ENCODE measurements around the gene ZNRF4. TPM values are rescaled to one million over a fixed set of nuclear protein-coding genes. Genes with fewer than 3 reads are reported as not detected.

Gene ZNRF4
- total and polyA plus RNA-seq, 2 experiments from 2014 or later, result not detected

DNA sequence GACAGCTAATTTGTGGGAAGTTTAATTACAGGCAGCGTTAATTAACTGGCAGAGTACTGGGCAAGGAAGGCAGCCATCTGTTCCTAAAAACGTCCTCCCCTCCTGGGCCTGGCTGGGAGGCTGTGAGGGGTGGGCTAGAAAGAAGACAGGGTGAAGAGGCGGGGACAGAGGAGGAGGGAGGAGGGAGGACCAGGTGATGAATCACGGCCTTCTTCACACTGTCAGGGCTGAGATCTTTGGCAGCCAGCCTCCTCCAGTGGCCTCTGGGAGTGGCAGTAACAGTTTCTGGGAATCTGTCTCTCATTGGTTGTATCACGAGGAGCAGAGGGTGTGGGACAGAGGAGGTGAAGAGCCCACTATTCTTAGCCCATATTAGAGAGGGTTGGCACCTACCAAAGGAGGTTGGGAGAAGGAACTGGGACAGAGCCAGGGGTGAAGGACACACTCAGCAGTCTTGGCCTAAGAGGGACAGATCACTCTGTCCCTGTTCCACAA, 9.6 kb upstream of the ZNRF4 start (continued):
- TF ChIP-seq, protein P1, sequence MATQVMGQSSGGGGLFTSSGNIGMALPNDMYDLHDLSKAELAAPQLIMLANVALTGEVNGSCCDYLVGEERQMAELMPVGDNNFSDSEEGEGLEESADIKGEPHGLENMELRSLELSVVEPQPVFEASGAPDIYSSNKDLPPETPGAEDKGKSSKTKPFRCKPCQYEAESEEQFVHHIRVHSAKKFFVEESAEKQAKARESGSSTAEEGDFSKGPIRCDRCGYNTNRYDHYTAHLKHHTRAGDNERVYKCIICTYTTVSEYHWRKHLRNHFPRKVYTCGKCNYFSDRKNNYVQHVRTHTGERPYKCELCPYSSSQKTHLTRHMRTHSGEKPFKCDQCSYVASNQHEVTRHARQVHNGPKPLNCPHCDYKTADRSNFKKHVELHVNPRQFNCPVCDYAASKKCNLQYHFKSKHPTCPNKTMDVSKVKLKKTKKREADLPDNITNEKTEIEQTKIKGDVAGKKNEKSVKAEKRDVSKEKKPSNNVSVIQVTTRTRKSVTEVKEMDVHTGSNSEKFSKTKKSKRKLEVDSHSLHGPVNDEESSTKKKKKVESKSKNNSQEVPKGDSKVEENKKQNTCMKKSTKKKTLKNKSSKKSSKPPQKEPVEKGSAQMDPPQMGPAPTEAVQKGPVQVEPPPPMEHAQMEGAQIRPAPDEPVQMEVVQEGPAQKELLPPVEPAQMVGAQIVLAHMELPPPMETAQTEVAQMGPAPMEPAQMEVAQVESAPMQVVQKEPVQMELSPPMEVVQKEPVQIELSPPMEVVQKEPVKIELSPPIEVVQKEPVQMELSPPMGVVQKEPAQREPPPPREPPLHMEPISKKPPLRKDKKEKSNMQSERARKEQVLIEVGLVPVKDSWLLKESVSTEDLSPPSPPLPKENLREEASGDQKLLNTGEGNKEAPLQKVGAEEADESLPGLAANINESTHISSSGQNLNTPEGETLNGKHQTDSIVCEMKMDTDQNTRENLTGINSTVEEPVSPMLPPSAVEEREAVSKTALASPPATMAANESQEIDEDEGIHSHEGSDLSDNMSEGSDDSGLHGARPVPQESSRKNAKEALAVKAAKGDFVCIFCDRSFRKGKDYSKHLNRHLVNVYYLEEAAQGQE (IDR thresholded peaks at IDR 0.05; ENCODE audit: unreplicated experiment), result no peak
- TF ChIP-seq ZNF331 (CRISPR knock-in tag; IDR thresholded peaks at IDR 0.05; ENCODE audit: low read depth), result no peak

DNA sequence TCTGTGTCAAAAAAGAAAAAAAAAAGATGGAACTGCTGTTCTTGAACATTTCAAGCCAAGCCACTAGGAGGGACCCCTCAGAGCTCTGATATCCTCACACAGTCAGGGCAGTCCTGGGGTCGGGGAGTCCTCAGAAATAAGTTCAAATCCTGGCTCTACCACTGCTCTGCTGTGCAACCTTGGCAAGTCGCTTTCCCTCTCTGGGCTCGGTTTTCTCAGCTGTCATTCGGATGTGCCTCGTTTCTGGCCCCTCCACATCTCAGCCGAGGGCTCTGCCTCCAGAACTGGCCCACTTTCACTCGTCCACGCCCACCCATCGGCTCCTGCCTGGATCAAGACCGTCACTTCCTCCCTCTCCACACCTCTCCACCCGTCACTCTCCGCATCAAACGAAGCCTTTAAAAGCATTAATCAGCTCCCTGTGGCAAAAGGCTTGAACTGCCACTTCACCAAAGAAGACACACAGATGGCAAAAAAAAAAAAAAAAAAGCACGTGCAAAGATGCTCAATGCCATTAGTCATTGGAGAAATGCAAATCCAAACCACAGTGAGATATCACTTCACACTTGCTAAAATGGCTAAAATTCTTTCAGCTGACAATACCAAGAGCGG, 7.4 kb upstream of the ZNRF4 start:
- Mint-ChIP-seq H3K4me3 (no peak overlapping the region; the same call in 2 of the 3 replicates), H3K36me3 (ENCODE audit: low read depth) (no peaks in the 10 kb centered on the region; the same call in 2 of the 3 replicates), H3K27ac (no peak overlapping the region), H3K27me3 (ENCODE audit: insufficient read depth, low read depth, poor library complexity) (peaks cover 8% of the 10 kb centered on the region), H3K9me3 (no peaks in the 10 kb centered on the region), H3K4me1 (peaks cover 5% of the 10 kb centered on the region; the same call in 1 of the 3 replicates)
- ATAC-seq, result no peak
- TF ChIP-seq JUNB (IDR thresholded peaks at IDR 0.05; ENCODE audit: unreplicated experiment) (no peak), POLR2AphosphoS5 (IDR thresholded peaks at IDR 0.05; ENCODE audit: low read depth) (no peak)
- TF ChIP-seq, protein P1 (IDR thresholded peaks at IDR 0.05; ENCODE audit: unreplicated experiment), result no peak
- TF ChIP-seq, protein P2, sequence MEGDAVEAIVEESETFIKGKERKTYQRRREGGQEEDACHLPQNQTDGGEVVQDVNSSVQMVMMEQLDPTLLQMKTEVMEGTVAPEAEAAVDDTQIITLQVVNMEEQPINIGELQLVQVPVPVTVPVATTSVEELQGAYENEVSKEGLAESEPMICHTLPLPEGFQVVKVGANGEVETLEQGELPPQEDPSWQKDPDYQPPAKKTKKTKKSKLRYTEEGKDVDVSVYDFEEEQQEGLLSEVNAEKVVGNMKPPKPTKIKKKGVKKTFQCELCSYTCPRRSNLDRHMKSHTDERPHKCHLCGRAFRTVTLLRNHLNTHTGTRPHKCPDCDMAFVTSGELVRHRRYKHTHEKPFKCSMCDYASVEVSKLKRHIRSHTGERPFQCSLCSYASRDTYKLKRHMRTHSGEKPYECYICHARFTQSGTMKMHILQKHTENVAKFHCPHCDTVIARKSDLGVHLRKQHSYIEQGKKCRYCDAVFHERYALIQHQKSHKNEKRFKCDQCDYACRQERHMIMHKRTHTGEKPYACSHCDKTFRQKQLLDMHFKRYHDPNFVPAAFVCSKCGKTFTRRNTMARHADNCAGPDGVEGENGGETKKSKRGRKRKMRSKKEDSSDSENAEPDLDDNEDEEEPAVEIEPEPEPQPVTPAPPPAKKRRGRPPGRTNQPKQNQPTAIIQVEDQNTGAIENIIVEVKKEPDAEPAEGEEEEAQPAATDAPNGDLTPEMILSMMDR (conservative IDR thresholded peaks at IDR 0.05; ENCODE audit: low read depth in 2 of 2), result no peak
- Histone ChIP-seq H4K20me1 (replicated peaks; ENCODE audit: insufficient read depth) (no peaks in the 10 kb centered on the region), H3K9me2 (ENCODE audit: insufficient read depth) (no peaks in the 10 kb centered on the region), H3K79me2 (replicated peaks; ENCODE audit: insufficient read depth) (no peaks in the 10 kb centered on the region), H3K4me2 (no peak overlapping the region), H3F3A (replicated peaks; ENCODE audit: low read depth) (no peaks in the 10 kb centered on the region), H3K27me3 (ENCODE audit: insufficient read depth) (no peaks in the 10 kb centered on the region), H3K4me1 (ENCODE audit: insufficient read depth) (no peaks in the 10 kb centered on the region), H3K27ac (ENCODE audit: low read depth) (no peak overlapping the region), H3K36me3 (ENCODE audit: insufficient read depth) (no peaks in the 10 kb centered on the region), H2AFZ (no peak overlapping the region), H3K4me3 (no peak overlapping the region)
- no peak for DNase-seq (ENCODE audit: low spot score)
